Cardiac fibroblast (primary cell): ENCODE data around the gene DYSF.

Experiments
- DNase-seq, 2 donors: peaks; one replicate each; pipeline versions ENCODE4 v3.0.0 to v3.0.0-alpha.2; 2010; ENCODE audit warnings: low read depth in 2 of 2
- H3K4me3 ChIP-seq, 2 donors: replicated peaks in 1 of 2; 1 replicate in 1 of 2; 2 replicates in 1 of 2; pipeline ENCODE4 v1.5.1; 2011; ENCODE audit warnings: low read depth in 2 of 2, low read length in 2 of 2, mild to moderate bottlenecking in 2 of 2, moderate library complexity in 1 of 2
- CTCF ChIP-seq: IDR thresholded peaks from one replicate; pipeline ENCODE4 v1.5.1; 2011; ENCODE audit warnings: low read depth, mild to moderate bottlenecking, low read length, inconsistent platforms

The DYSF gene

GRCh38 chr2:71612581-71613402 lies 159.4 kb downstream of the DYSF start:
- no peak for DNase-seq
- no peak for TF ChIP-seq CTCF
- H3K4me3 ChIP-seq: no peak overlapping the region

- TF ChIP-seq CTCF: no peak
- DNase-seq: no peak
- no peak overlapping the region for H3K4me3 ChIP-seq
These were observed 160.1 kb downstream of the DYSF start for GRCh38 chr2:71613403-71613952.

GRCh38 chr2:71613953-71614925 lies 160.9 kb downstream of the DYSF start:
- no peak for DNase-seq
- H3K4me3 ChIP-seq: no peak overlapping the region
- no peak for TF ChIP-seq CTCF

GRCh38 chr2:71614976-71615766 lies 161.8 kb downstream of the DYSF start:
- no peak overlapping the region for H3K4me3 ChIP-seq
- peak; percentile 66 to 96 for DNase-seq
- TF ChIP-seq CTCF: no peak

- DNase-seq: no peak
- TF ChIP-seq CTCF: no peak
- H3K4me3 ChIP-seq: no peak overlapping the region
These were observed 162.7 kb downstream of the DYSF start for GRCh38 chr2:71615767-71616730.
